Endothelial cell of umbilical vein (primary cell): ENCODE results near the gene IFRD2. TPM values are rescaled to one million over a fixed set of nuclear protein-coding genes. Genes with fewer than 3 reads are reported as not detected.

Experiments used
- BruUV-seq: library from RNA; stranded (reverse); fragments of 400-500 nt; replicated peaks from 2 replicates; lab custom pipeline; 2021; lab: Mats Ljungman, UMichigan
- CTCF ChIA-PET: fragments of 300-600, 350-600 bp; sonication (Branson Sonifier 250); formaldehyde crosslinking; loops from one replicate; lab custom pipeline; 2021; ENCODE audit warnings: antibody characterized with exemption, inconsistent platforms; lab: Charles Lee
- POLR2A ChIA-PET: fragments of 300-600, 350-600 bp; sonication (Branson Sonifier 250); formaldehyde crosslinking; loops from one replicate; lab custom pipeline; 2021; ENCODE audit warnings: antibody characterized with exemption, inconsistent platforms; lab: Charles Lee
- DNase-seq: peaks from one replicate; pipeline ENCODE4 v3.0.0-alpha.2; 2011; ENCODE audit warnings: low read depth, low spot score
- FAIRE-seq: peaks from 2 replicates; lab custom pipeline; 2011; peaks lifted over from hg19 to GRCh38; lab: Jason Lieb, UNC
- H2AFZ ChIP-seq: 2 replicates; pipeline ENCODE4 v1.6.0; 2012; ENCODE audit warnings: low read depth, low read length, control low read depth, inconsistent platforms
- H3K27ac ChIP-seq: 2 replicates; pipeline ENCODE4 v1.5.1; 2011; ENCODE audit warnings: low read depth, mild to moderate bottlenecking, control low read depth, low read length, moderate library complexity; ENCODE audit not compliant: insufficient read depth
- H3K27me3 ChIP-seq, 2 experiments: 2 replicates each; pipeline versions ENCODE4 v1.6.0 to v1.6.1; 2011; ENCODE audit warnings: low read length in 2 of 2, mixed read lengths in 1 of 2; ENCODE audit not compliant: control insufficient read depth in 2 of 2, insufficient read depth in 2 of 2
- H3K36me3 ChIP-seq, 2 experiments: 2 replicates in 1 of 2; 3 replicates in 1 of 2; pipeline ENCODE4 v1.5.1; 2011; ENCODE audit warnings: low read length in 2 of 2, mild to moderate bottlenecking in 1 of 2, moderate library complexity in 1 of 2; ENCODE audit not compliant: control insufficient read depth in 2 of 2, insufficient read depth in 2 of 2; ENCODE audit errors: extremely low read depth in 1 of 2
- H3K4me1 ChIP-seq: 3 replicates; pipeline ENCODE4 v1.5.1; 2011; ENCODE audit warnings: mild to moderate bottlenecking, low read length; ENCODE audit not compliant: control insufficient read depth, insufficient read depth; ENCODE audit errors: extremely low read depth
- H3K4me2 ChIP-seq: 2 replicates; pipeline ENCODE4 v1.6.1; 2011; ENCODE audit warnings: low read length, control low read depth, mixed read lengths; ENCODE audit not compliant: insufficient read depth
- H3K4me3 ChIP-seq, 3 experiments: fragments of 200-600 bp in 1 of 3; sonication (generic), shearing (Covaris generic) in 1 of 3; replicated peaks in 1 of 3; 2 replicates each; pipeline ENCODE4 v1.5.1; 2011 to 2016; ENCODE audit warnings: control low read depth in 3 of 3, low read length in 3 of 3, mild to moderate bottlenecking in 2 of 3, inconsistent platforms in 1 of 3, low read depth in 1 of 3, moderate library complexity in 1 of 3; ENCODE audit not compliant: insufficient read depth in 1 of 3
- H3K79me2 ChIP-seq: 2 replicates; pipeline ENCODE4 v1.6.0; 2012; ENCODE audit warnings: low read length, inconsistent platforms; ENCODE audit not compliant: control insufficient read depth, insufficient read depth
- H3K9ac ChIP-seq: replicated peaks from 2 replicates; pipeline ENCODE3; 2011; ENCODE audit warnings: low read length, control low read depth; ENCODE audit not compliant: insufficient read depth; ENCODE audit errors: extremely low read depth
- H3K9me1 ChIP-seq: replicated peaks from 3 replicates; pipeline ENCODE4 v1.6.0; 2011; ENCODE audit warnings: mild to moderate bottlenecking, low read length; ENCODE audit not compliant: control insufficient read depth, insufficient read depth; ENCODE audit errors: extremely low read depth
- H3K9me3 ChIP-seq: replicated peaks from 2 replicates; pipeline ENCODE4 v1.5.1; 2012; ENCODE audit warnings: low read length, inconsistent platforms; ENCODE audit not compliant: control insufficient read depth, insufficient read depth
- H4K20me1 ChIP-seq: replicated peaks from 2 replicates; pipeline ENCODE3; 2011; ENCODE audit warnings: mild to moderate bottlenecking, low read length; ENCODE audit not compliant: control insufficient read depth, insufficient read depth; ENCODE audit errors: extremely low read depth
- CTCF ChIP-seq, 2 donors: IDR thresholded peaks; 1 replicate in 1 of 2; 2 replicates in 1 of 2; pipeline ENCODE4 v1.5.1; 2011; ENCODE audit warnings: low read length in 2 of 2, mild to moderate bottlenecking in 2 of 2, moderate library complexity in 2 of 2, control low read depth in 1 of 2, inconsistent platforms in 1 of 2, low read depth in 1 of 2; ENCODE audit not compliant: insufficient read depth in 1 of 2; ENCODE audit errors: extremely low read depth in 1 of 2
- EZH2 ChIP-seq: IDR thresholded peaks from 2 replicates; pipeline ENCODE4 v1.6.1; 2012; ENCODE audit warnings: borderline replicate concordance, low read depth, mild to moderate bottlenecking, moderate library complexity, low read length, inconsistent platforms; ENCODE audit not compliant: severe bottlenecking
- FOS ChIP-seq: IDR thresholded peaks from 2 replicates; pipeline ENCODE4 v1.6.1; 2011; ENCODE audit warnings: mild to moderate bottlenecking, low read length, moderate library complexity, borderline replicate concordance; ENCODE audit not compliant: insufficient read depth
- GATA2 ChIP-seq: IDR thresholded peaks from 2 replicates; pipeline ENCODE4 v1.7.0; 2011; ENCODE audit warnings: low read depth, mild to moderate bottlenecking, moderate library complexity, mixed read lengths, low read length; ENCODE audit not compliant: insufficient read length, insufficient read depth
- JUN ChIP-seq: IDR thresholded peaks from 2 replicates; pipeline ENCODE4 v1.6.1; 2011; ENCODE audit warnings: borderline replicate concordance, low read depth; ENCODE audit not compliant: insufficient read length, insufficient read depth
- MAX ChIP-seq: IDR thresholded peaks from 2 replicates; pipeline ENCODE4 v1.6.1; 2011; ENCODE audit not compliant: insufficient read depth, insufficient read length
- MYC ChIP-seq: IDR thresholded peaks from one replicate; pipeline ENCODE4 v1.6.1; 2011; ENCODE audit warnings: mild to moderate bottlenecking, low read depth, low read length
- POLR2A ChIP-seq: IDR thresholded peaks from 2 replicates; pipeline ENCODE4 v1.6.1; 2012; ENCODE audit warnings: low read depth, mild to moderate bottlenecking, control low read depth, low read length
- POLR2AphosphoS5 ChIP-seq: IDR thresholded peaks from 2 replicates; pipeline ENCODE4 v1.6.1; 2012; ENCODE audit warnings: low read depth, mild to moderate bottlenecking, control low read depth, low read length, moderate library complexity; ENCODE audit not compliant: insufficient read depth
- dilution Hi-C: fragments of 300-500 bp; cut with MboI; formaldehyde crosslinking; loops from one replicate; pipeline ENCODE4 v1.15.0; 2019; ENCODE audit warnings: low sequenced_read_pairs; ENCODE audit not compliant: extremely low pct_ligation_motif_present
- intact Hi-C: fragments of 100-400 bp; cut with micrococcal nuclease; formaldehyde crosslinking; loops from one replicate; pipeline ENCODE4 v1.10.0; 2022
- polyA plus RNA-seq, 4 experiments: library from polyadenylated mRNA; depleted of rRNA in 3 of 4; stranded (reverse) in 3 of 4; unstranded in 1 of 4; fragments of >200 nt; gene quantifications; 2 replicates each; pipeline versions ENCODE4 v1.2.1 to v1.2.3, GENCODE V29; 2011 to 2012; ENCODE audit warnings: missing spikeins in 1 of 4
- total RNA-seq: library from RNA; stranded (reverse); gene quantifications from 2 replicates; pipeline ENCODE4 v1.2.3, GENCODE V29; 2021

The IFRD2 gene
- total and polyA plus RNA-seq, 2 donors (not counting 3 experiments of a cell fraction or from before 2014, with no cell fraction given), result 99.4 to 111 TPM

GRCh38 chr3:50323614-50324199 lies 31.5 kb upstream of the IFRD2 start:
- Histone ChIP-seq H3K27ac (peak overlapping the region; percentile 99), H3K9me1 (no peaks in the 10 kb centered on the region), H3K4me1 (peaks cover 53% of the 10 kb centered on the region), H3K79me2 (peaks cover 43% of the 10 kb centered on the region), H3K4me3 (peak overlapping the region in 1 of 3 experiments; percentile 25), H2AFZ (no peak overlapping the region), H3K27me3 (no peaks in the 10 kb centered on the region), H3K4me2 (peak overlapping the region; percentile 75), H3K9me3 (no peaks in the 10 kb centered on the region), H3K9ac (peak overlapping the region; percentile 88), H4K20me1 (no peaks in the 10 kb centered on the region), H3K36me3 (peaks cover 8 to 21% of the 10 kb centered on the region in 2 experiments)
- dilution Hi-C loops (no loop called here), intact Hi-C loops (loop anchor here (1.0 to 2.0 kb wide), 6 partner anchors 11 to 157 kb away; partner anchors contain the start of genes HYAL3 and NAA80)
- ChIA-PET POLR2A (interaction anchor here (1.5 to 5.1 kb wide), 2 partner anchors 12 to 25 kb away, joined by 5 to 38 read pairs; partner anchors contain the start of genes HYAL3 and NAA80), CTCF (interaction anchor here (0.7 to 4.3 kb wide), 21 partner anchors 9 to 219 kb away, joined by 3 to 66 read pairs (median 8); partner anchors contain the start of genes CYB561D2, HYAL1, HYAL3 and IFRD2)
- no TSS peak for BruUV-seq
- FAIRE-seq (no peak), DNase-seq (peak; percentile 95)
- peak; percentile 70 for TF ChIP-seq FOS
- TF ChIP-seq MYC, result peak; percentile 27
- TF ChIP-seq CTCF (IDR thresholded peaks at IDR 0.05; ENCODE audit: extremely low read depth in 1 of 2, insufficient read depth in 1 of 2, low read depth in 1 of 2, low read length in 2 of 2), result peak in 1 of 2 donors; percentile 13
- peak; percentile 54 for TF ChIP-seq JUN
- TF ChIP-seq EZH2, result no peak
- peak; percentile 98 for TF ChIP-seq POLR2AphosphoS5
- peak; percentile 90 for TF ChIP-seq POLR2A
- TF ChIP-seq GATA2, result peak; percentile 47
- TF ChIP-seq MAX, result no peak
